ENCODE results near the gene ACTL7B.

GRCh38 chr9:108815156-108815555 lies 40.6 kb downstream of the ACTL7B start:
- TF ChIP-seq CTCF (IDR thresholded peaks at IDR 0.05) = no peak
- TF ChIP-seq POLR2A (IDR thresholded peaks at IDR 0.05) = no peak

Measured in testis (tissue), 2 donors.